PC-9 (cell line): Measurements from ENCODE around the gene CARMIL1. TPM values are rescaled to one million over a fixed set of nuclear protein-coding genes. Genes with fewer than 3 reads are reported as not detected.

Source experiments
- BruUV-seq: library from RNA; stranded (reverse); fragments of 400-500 nt; replicated peaks from 2 replicates; lab custom pipeline; 2021; lab: Mats Ljungman, UMichigan
- CTCF ChIA-PET: fragments of 300-600 bp; sonication (Branson Sonifier 250); formaldehyde crosslinking; loops from one replicate; lab custom pipeline; 2022; ENCODE audit warnings: antibody characterized with exemption; lab: Charles Lee
- POLR2A ChIA-PET: fragments of 300-600 bp; sonication (Branson Sonifier 250); formaldehyde crosslinking; loops from one replicate; lab custom pipeline; 2022; ENCODE audit warnings: antibody characterized with exemption; ENCODE audit not compliant: unreplicated experiment; lab: Charles Lee
- DNase-seq, 2 experiments: peaks; one replicate each; pipeline versions ENCODE4 v3.0.0 to v3.0.0-alpha.2; 2015 to 2022; ENCODE audit warnings: mixed read lengths in 1 of 2
- H2AFZ ChIP-seq: fragments of 200-600 bp; sonication (generic); 2 replicates; pipeline ENCODE4 v1.8.1; 2017; ENCODE audit warnings: antibody characterized with exemption
- H3F3A ChIP-seq: fragments of 200-600 bp; sonication (generic); 2 replicates; pipeline ENCODE4 v1.8.1; 2017; ENCODE audit warnings: antibody characterized with exemption, mild to moderate bottlenecking, low read depth; ENCODE audit not compliant: insufficient read depth
- H3K27ac ChIP-seq: fragments of 200-600 bp; sonication (generic); 2 replicates; pipeline ENCODE4 v1.6.1; 2016; ENCODE audit warnings: mixed run types
- H3K27me3 ChIP-seq: fragments of 200-600 bp; sonication (generic); 2 replicates; pipeline ENCODE4 v1.6.1; 2016; ENCODE audit warnings: low read depth, mixed run types; ENCODE audit not compliant: insufficient read depth
- H3K36me3 ChIP-seq: fragments of 200-600 bp; sonication (generic); 2 replicates; pipeline ENCODE4 v1.6.1; 2016; ENCODE audit warnings: low read depth, mixed run types
- H3K4me1 ChIP-seq: fragments of 200-600 bp; sonication (generic); replicated peaks from 2 replicates; pipeline ENCODE4 v1.6.1; 2016; ENCODE audit warnings: mixed run types; ENCODE audit not compliant: insufficient read depth
- H3K4me2 ChIP-seq: fragments of 200-600 bp; sonication (generic); 2 replicates; pipeline ENCODE4 v1.6.1; 2017; ENCODE audit warnings: mixed run types
- H3K4me3 ChIP-seq: fragments of 200-600 bp; sonication (generic); 2 replicates; pipeline ENCODE4 v1.6.1; 2016; ENCODE audit warnings: mixed run types
- H3K79me2 ChIP-seq: fragments of 200-600 bp; sonication (generic); 2 replicates; pipeline ENCODE4 v1.6.1; 2017; ENCODE audit warnings: low read depth, mixed run types
- H3K9me2 ChIP-seq: fragments of 200-600 bp; sonication (generic); 2 replicates; pipeline ENCODE4 v1.8.1; 2017; ENCODE audit warnings: mild to moderate bottlenecking; ENCODE audit not compliant: insufficient read depth
- H3K9me3 ChIP-seq: fragments of 200-600 bp; sonication (generic); 2 replicates; pipeline ENCODE4 v1.8.1; 2016; ENCODE audit warnings: low read depth; ENCODE audit not compliant: insufficient read depth
- H4K20me1 ChIP-seq: fragments of 200-600 bp; sonication (generic); 2 replicates; pipeline ENCODE4 v1.8.1; 2017; ENCODE audit not compliant: insufficient read depth
- CTCF ChIP-seq: fragments of 200-600 bp; sonication (generic); conservative IDR thresholded peaks from 2 replicates; pipeline ENCODE4 v1.6.1; 2017; ENCODE audit warnings: mixed run types, antibody characterized with exemption, mild to moderate bottlenecking, moderate library complexity
- EZH2 ChIP-seq: fragments of 200-600 bp; sonication (generic); IDR thresholded peaks from 2 replicates; pipeline ENCODE4 v1.8.0; 2017; ENCODE audit warnings: antibody characterized with exemption, low read depth
- intact Hi-C: fragments of 100-400 bp; cut with micrococcal nuclease; formaldehyde crosslinking; loops from one replicate; pipeline ENCODE4 v1.10.0; 2022; ENCODE audit not compliant: unreplicated experiment
- total RNA-seq: library from RNA; stranded (reverse); gene quantifications from 2 replicates; pipeline ENCODE4 v1.2.3, GENCODE V29; 2021

Gene CARMIL1
- total RNA-seq, 1 experiment from 2014 or later, result 33.1 TPM

GRCh38 chr6:25477006-25477590, 197.9 kb downstream of the CARMIL1 start:
- Histone ChIP-seq H3K27ac (no peak overlapping the region), H3F3A (no peaks in the 10 kb centered on the region; the same call in 1 of the 2 replicates), H3K27me3 (no peaks in the 10 kb centered on the region), H3K79me2 (no peaks in the 10 kb centered on the region), H3K4me1 (no peaks in the 10 kb centered on the region), H3K4me3 (no peak overlapping the region), H3K9me3 (no peaks in the 10 kb centered on the region), H3K9me2 (no peaks in the 10 kb centered on the region; the same call in 1 of the 2 replicates), H3K36me3 (0 out of 2 replicates have a peak, but pooled peaks cover 4% of the 10 kb centered on the region), H2AFZ (no peak overlapping the region), H4K20me1 (no peaks in the 10 kb centered on the region), H3K4me2 (no peak overlapping the region)
- ChIA-PET CTCF (no interaction called here), POLR2A (no interaction called here)
- TF ChIP-seq CTCF, result no peak
- no peak for TF ChIP-seq EZH2
- DNase-seq, result no peak
- no TSS peak for BruUV-seq
- intact Hi-C loops, result no loop called here

GRCh38 chr6:25478973-25479372, 199.8 kb downstream of the CARMIL1 start:
- no peaks in the 10 kb centered on the region; the same call in 1 of the 2 replicates for H3K9me2 ChIP-seq
- H3K4me2 ChIP-seq, result no peak overlapping the region
- no peak for DNase-seq
- H3K4me3 ChIP-seq, result no peak overlapping the region
- POLR2A ChIA-PET, result no interaction called here
- CTCF ChIA-PET, result no interaction called here
- intact Hi-C loops, result no loop called here
- H2AFZ ChIP-seq, result no peak overlapping the region
- H3K9me3 ChIP-seq, result no peaks in the 10 kb centered on the region
- H3K27ac ChIP-seq, result no peak overlapping the region
- H3F3A ChIP-seq, result no peaks in the 10 kb centered on the region; the same call in 1 of the 2 replicates
- H3K79me2 ChIP-seq, result no peaks in the 10 kb centered on the region
- no TSS peak for BruUV-seq
- H4K20me1 ChIP-seq, result no peaks in the 10 kb centered on the region
- 0 out of 2 replicates have a peak, but pooled peaks cover 4% of the 10 kb centered on the region for H3K36me3 ChIP-seq
- TF ChIP-seq EZH2 (no peak), CTCF (no peak)
- no peaks in the 10 kb centered on the region for H3K4me1 ChIP-seq
- no peaks in the 10 kb centered on the region for H3K27me3 ChIP-seq

GRCh38 chr6:25481267-25481666, 202.1 kb downstream of the CARMIL1 start:
- no peak overlapping the region for H2AFZ ChIP-seq
- H3K27me3 ChIP-seq, result no peaks in the 10 kb centered on the region
- H3K36me3 ChIP-seq, result 0 out of 2 replicates have a peak, but pooled peaks cover 4% of the 10 kb centered on the region
- intact Hi-C loops, result no loop called here
- H3K9me3 ChIP-seq, result no peaks in the 10 kb centered on the region
- no peak for DNase-seq
- ChIA-PET POLR2A (no interaction called here), CTCF (interaction anchor here (0.6 kb wide), 2 partner anchors 62 to 202 kb away, joined by 3 to 8 read pairs; partner anchors contain the start of gene CARMIL1)
- no peak overlapping the region for H3K27ac ChIP-seq
- H3F3A ChIP-seq, result no peaks in the 10 kb centered on the region; the same call in 1 of the 2 replicates
- no peaks in the 10 kb centered on the region for H3K4me1 ChIP-seq
- H3K79me2 ChIP-seq, result no peaks in the 10 kb centered on the region
- H3K4me3 ChIP-seq, result no peak overlapping the region
- BruUV-seq, result no TSS peak
- H3K4me2 ChIP-seq, result no peak overlapping the region
- no peaks in the 10 kb centered on the region for H4K20me1 ChIP-seq
- no peak for TF ChIP-seq EZH2
- TF ChIP-seq CTCF, result no peak
- H3K9me2 ChIP-seq, result no peaks in the 10 kb centered on the region; the same call in 1 of the 2 replicates
